Measurements from ENCODE around the gene BORCS5.
A peak's percentile ranks its signal among the peaks of the same experiment; 100 is the strongest.
"Not testable (repeated sequence)": the region's sequence is repeated elsewhere in the genome, so short reads cannot be mapped to it uniquely, and the experiment has no call there.

The BORCS5 gene

DNA sequence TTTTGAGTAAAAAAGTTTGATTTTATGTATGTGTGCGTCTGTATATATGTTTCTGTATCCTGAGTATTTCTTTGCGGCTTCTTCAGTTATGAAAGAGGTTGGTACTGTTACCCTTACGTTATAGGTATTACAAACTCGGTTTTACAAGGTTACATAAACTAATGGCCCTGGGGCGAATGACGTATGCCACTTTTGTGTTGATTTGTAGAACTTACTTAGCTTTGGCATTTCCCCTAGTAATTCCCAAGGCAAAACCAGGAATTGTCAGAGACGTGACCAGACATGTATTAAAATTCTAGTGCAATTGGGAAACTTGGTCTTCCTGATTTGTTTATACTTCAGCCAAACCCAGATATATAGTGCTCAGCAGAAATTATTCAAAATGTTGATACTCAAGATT lies 112.5 kb downstream of the BORCS5 start:
- DNase-seq (ENCODE audit: extremely low read depth, insufficient read length), result no peak
- no peaks in the 10 kb centered on the region for H3K27me3 ChIP-seq (replicated peaks; ENCODE audit: control insufficient read depth, insufficient read depth, low read length)
- no peak for TF ChIP-seq CTCF (IDR thresholded peaks at IDR 0.05; ENCODE audit: insufficient read depth, low read length, poor library complexity, severe bottlenecking)
- peaks cover 3% of the 10 kb centered on the region; the same call in 1 of the 2 replicates for H3K36me3 ChIP-seq (ENCODE audit: control insufficient read depth, insufficient read depth, low read length)
- H3K4me3 ChIP-seq (replicated peaks; ENCODE audit: low read depth, low read length), result no peak overlapping the region

DNA sequence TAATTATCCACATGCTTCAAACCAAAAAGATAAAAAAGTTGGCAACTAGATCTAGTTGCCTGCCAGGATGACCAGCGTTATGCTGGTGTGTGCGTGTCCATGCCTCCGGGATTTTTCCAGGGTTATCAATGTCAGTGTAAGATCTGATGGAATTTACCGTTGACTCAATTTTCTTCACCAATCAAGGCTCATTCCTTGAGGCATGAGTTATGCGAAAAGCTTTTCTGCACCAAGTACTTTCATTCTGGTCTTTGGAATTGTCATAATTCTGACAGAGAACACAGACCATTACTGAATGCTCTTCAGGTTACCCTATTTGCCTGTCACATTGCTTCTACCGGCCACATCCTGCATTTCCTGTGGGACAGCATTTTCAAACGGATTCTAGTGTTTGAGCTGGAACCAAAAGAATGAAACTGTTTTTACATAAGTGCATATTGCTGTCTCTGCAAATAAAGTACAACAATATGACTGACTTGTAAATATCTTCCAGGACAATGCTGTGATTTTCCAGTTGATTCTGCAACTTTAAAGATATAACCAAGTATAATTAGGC lies 114.0 kb downstream of the BORCS5 start:
- Histone ChIP-seq H3K4me3 (replicated peaks; ENCODE audit: low read depth, low read length) (no peak overlapping the region), H3K36me3 (ENCODE audit: control insufficient read depth, insufficient read depth, low read length) (peaks cover 3% of the 10 kb centered on the region; the same call in 1 of the 2 replicates), H3K27me3 (replicated peaks; ENCODE audit: control insufficient read depth, insufficient read depth, low read length) (no peaks in the 10 kb centered on the region)
- no peak for TF ChIP-seq CTCF (IDR thresholded peaks at IDR 0.05; ENCODE audit: insufficient read depth, low read length, poor library complexity, severe bottlenecking)
- DNase-seq (ENCODE audit: extremely low read depth, insufficient read length), result no peak

- H3K36me3 ChIP-seq (ENCODE audit: control insufficient read depth, insufficient read depth, low read length); H3K27me3 ChIP-seq (replicated peaks; ENCODE audit: control insufficient read depth, insufficient read depth, low read length); H3K4me3 ChIP-seq (replicated peaks; ENCODE audit: low read depth, low read length); DNase-seq (ENCODE audit: extremely low read depth, insufficient read length): not testable (repeated sequence)
Observed at GRCh38 chr12:12471982-12472961, 115.4 kb downstream of the BORCS5 start.

DNA sequence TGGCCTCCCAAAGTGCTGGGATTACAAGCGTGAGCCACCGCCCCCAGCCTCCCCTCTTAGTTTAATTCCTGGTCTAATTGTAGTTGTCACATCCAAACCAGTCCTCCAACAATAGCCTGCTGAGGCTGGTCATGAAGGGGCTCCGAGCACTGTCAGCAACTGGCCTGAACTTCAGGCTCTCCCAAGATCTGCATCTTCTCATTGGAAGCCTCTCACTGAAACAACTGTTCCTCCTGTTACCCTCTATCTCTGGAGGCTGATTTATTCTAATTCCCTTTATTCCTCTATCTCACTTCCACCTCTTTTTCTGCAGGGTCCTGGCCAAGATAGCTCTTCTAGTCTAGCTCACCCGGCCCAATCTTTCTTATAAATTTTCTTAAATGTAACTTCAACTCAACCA lies 116.3 kb downstream of the BORCS5 start:
- no peak for DNase-seq (ENCODE audit: extremely low read depth, insufficient read length)
- no peak overlapping the region for H3K4me3 ChIP-seq (replicated peaks; ENCODE audit: low read depth, low read length)
- no peak for TF ChIP-seq CTCF (IDR thresholded peaks at IDR 0.05; ENCODE audit: insufficient read depth, low read length, poor library complexity, severe bottlenecking)
- no peaks in the 10 kb centered on the region for H3K27me3 ChIP-seq (replicated peaks; ENCODE audit: control insufficient read depth, insufficient read depth, low read length)
- H3K36me3 ChIP-seq (ENCODE audit: control insufficient read depth, insufficient read depth, low read length), result peaks cover 11% of the 10 kb centered on the region

GRCh38 chr12:12474471-12474928 lies 117.6 kb downstream of the BORCS5 start:
- Histone ChIP-seq H3K27me3 (replicated peaks; ENCODE audit: control insufficient read depth, insufficient read depth, low read length) (no peaks in the 10 kb centered on the region), H3K36me3 (ENCODE audit: control insufficient read depth, insufficient read depth, low read length) (peaks cover 11% of the 10 kb centered on the region), H3K4me3 (replicated peaks; ENCODE audit: low read depth, low read length) (no peak overlapping the region)
- TF ChIP-seq CTCF (IDR thresholded peaks at IDR 0.05; ENCODE audit: insufficient read depth, low read length, poor library complexity, severe bottlenecking), result no peak
- peak; percentile 35 for DNase-seq (ENCODE audit: extremely low read depth, insufficient read length)

Data from GM06990 (cell line).